ENCODE results near the gene ARAP3. TPM values are rescaled to one million over a fixed set of nuclear protein-coding genes. Genes with fewer than 3 reads are reported as not detected.

The ARAP3 gene
- total and polyA plus RNA-seq, 9 of the 15 experiments (the other 6 are each of a cell fraction or from before 2014, with no cell fraction given), result 0.83 to 25.7 (median 6.4) TPM

- 0 out of 2 replicates have a peak, but pooled peaks have one; percentile 40 for TF ChIP-seq JUN (IDR thresholded peaks at IDR 0.05; ENCODE audit: borderline replicate concordance, low read depth, low read length)
- 0 out of 2 replicates have a peak, but pooled peaks have one; percentile 75 for TF ChIP-seq JUN (CRISPR knock-in tag; IDR thresholded peaks at IDR 0.05; ENCODE audit: borderline replicate concordance)
- TF ChIP-seq TCF7 (IDR thresholded peaks at IDR 0.05; ENCODE audit: borderline replicate concordance), result no peak
- TF ChIP-seq SAP30 (IDR thresholded peaks at IDR 0.05; ENCODE audit: borderline replicate concordance, insufficient read depth, low read depth, low read length, poor library complexity, severe bottlenecking), result no peak
- TF ChIP-seq, protein P1, sequence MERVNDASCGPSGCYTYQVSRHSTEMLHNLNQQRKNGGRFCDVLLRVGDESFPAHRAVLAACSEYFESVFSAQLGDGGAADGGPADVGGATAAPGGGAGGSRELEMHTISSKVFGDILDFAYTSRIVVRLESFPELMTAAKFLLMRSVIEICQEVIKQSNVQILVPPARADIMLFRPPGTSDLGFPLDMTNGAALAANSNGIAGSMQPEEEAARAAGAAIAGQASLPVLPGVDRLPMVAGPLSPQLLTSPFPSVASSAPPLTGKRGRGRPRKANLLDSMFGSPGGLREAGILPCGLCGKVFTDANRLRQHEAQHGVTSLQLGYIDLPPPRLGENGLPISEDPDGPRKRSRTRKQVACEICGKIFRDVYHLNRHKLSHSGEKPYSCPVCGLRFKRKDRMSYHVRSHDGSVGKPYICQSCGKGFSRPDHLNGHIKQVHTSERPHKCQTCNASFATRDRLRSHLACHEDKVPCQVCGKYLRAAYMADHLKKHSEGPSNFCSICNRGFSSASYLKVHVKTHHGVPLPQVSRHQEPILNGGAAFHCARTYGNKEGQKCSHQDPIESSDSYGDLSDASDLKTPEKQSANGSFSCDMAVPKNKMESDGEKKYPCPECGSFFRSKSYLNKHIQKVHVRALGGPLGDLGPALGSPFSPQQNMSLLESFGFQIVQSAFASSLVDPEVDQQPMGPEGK (CRISPR knock-in tag; IDR thresholded peaks at IDR 0.05; ENCODE audit: borderline replicate concordance), result no peak
- TF ChIP-seq, protein P2, sequence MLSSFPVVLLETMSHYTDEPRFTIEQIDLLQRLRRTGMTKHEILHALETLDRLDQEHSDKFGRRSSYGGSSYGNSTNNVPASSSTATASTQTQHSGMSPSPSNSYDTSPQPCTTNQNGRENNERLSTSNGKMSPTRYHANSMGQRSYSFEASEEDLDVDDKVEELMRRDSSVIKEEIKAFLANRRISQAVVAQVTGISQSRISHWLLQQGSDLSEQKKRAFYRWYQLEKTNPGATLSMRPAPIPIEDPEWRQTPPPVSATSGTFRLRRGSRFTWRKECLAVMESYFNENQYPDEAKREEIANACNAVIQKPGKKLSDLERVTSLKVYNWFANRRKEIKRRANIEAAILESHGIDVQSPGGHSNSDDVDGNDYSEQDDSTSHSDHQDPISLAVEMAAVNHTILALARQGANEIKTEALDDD (IDR thresholded peaks at IDR 0.05), result no peak
- no peak for TF ChIP-seq PPARD (CRISPR knock-in tag; IDR thresholded peaks at IDR 0.05)
- TF ChIP-seq RBM39 (optimal IDR thresholded peaks at IDR 0.05; ENCODE audit: low read depth, low read length), result no peak
- no peak for TF ChIP-seq TSC22D4 (tag; IDR thresholded peaks at IDR 0.05)
- TF ChIP-seq HNRNPH1 (optimal IDR thresholded peaks at IDR 0.05; ENCODE audit: low read depth, low read length), result no peak
- TF ChIP-seq ZNF707 (CRISPR knock-in tag; conservative IDR thresholded peaks at IDR 0.05), result no peak
- no peak for TF ChIP-seq ZNF668 (CRISPR knock-in tag; IDR thresholded peaks at IDR 0.05)
- TF ChIP-seq UBTF (IDR thresholded peaks at IDR 0.05; ENCODE audit: borderline replicate concordance in 1 of 2, low read depth in 2 of 2, low read length in 2 of 2), result no peak
- TF ChIP-seq PHTF2 (CRISPR knock-in tag; IDR thresholded peaks at IDR 0.05), result no peak
- 0 out of 2 replicates have a peak, but pooled peaks have one; percentile 31 for TF ChIP-seq CXXC5 (CRISPR knock-in tag; IDR thresholded peaks at IDR 0.05)
- peak; percentile 91 for TF ChIP-seq ATF7 (IDR thresholded peaks at IDR 0.05)
- no peak for TF ChIP-seq MYBL2 (IDR thresholded peaks at IDR 0.05; ENCODE audit: low read depth)
- TF ChIP-seq MYBL2 (CRISPR knock-in tag; IDR thresholded peaks at IDR 0.05; ENCODE audit: borderline replicate concordance), result no peak; the same call in 1 of the 2 replicates
- TF ChIP-seq RFX1 (IDR thresholded peaks at IDR 0.05), result no peak
- TF ChIP-seq ZNF444 (CRISPR knock-in tag; IDR thresholded peaks at IDR 0.05), result no peak
- no peak for TF ChIP-seq HDGF (IDR thresholded peaks at IDR 0.05)
- no peak for TF ChIP-seq IFI16 (CRISPR knock-in tag; IDR thresholded peaks at IDR 0.05)
- TF ChIP-seq CCAR2 (IDR thresholded peaks at IDR 0.05; ENCODE audit: low read depth, low read length), result no peak
- no peak for TF ChIP-seq TAF9B (IDR thresholded peaks at IDR 0.05; ENCODE audit: partially characterized antibody)
Observed at GRCh38 chr5:141692919-141693725, 11.1 kb upstream of the ARAP3 start (continued).

All from K562 (cell line).